ENCODE data around the gene ASB13. TPM values are rescaled to one million over a fixed set of nuclear protein-coding genes. Genes with fewer than 3 reads are reported as not detected.

Gene ASB13
- polyA plus RNA-seq, 1 donor from 2014 or later: 5.6 TPM

GRCh38 chr10:5688587-5688986, 22.2 kb upstream of the ASB13 start:
- Histone ChIP-seq H3K4me2 (ENCODE audit: low read length) (no peak overlapping the region), H3K4me3 (ENCODE audit: low read length) (no peak overlapping the region), H3K36me3 (ENCODE audit: insufficient read depth, low read length) (no peaks in the 10 kb centered on the region), H2AFZ (ENCODE audit: low read depth, low read length) (no peak overlapping the region), H4K20me1 (ENCODE audit: insufficient read depth) (no peaks in the 10 kb centered on the region), H3K9me2 (ENCODE audit: insufficient read depth, low read length) (no peaks in the 10 kb centered on the region), H3K79me2 (replicated peaks; ENCODE audit: insufficient read depth, low read length) (peaks cover 33% of the 10 kb centered on the region), H3K9me3 (ENCODE audit: low read length) (no peaks in the 10 kb centered on the region), H3K9ac (ENCODE audit: low read length) (no peak overlapping the region), H3F3A (ENCODE audit: insufficient read depth, low read length, poor library complexity, severe bottlenecking) (no peaks in the 10 kb centered on the region), H3K27ac (ENCODE audit: low read length) (no peak overlapping the region), H3K27me3 (ENCODE audit: insufficient read depth, low read depth, low read length) (no peaks in the 10 kb centered on the region)
- no peak for TF ChIP-seq RAD21 (conservative IDR thresholded peaks at IDR 0.05)
- TF ChIP-seq EZH2 (IDR thresholded peaks at IDR 0.05; ENCODE audit: borderline replicate concordance, insufficient read depth, low read length, poor library complexity, severe bottlenecking): no peak
- no peak for TF ChIP-seq REST (IDR thresholded peaks at IDR 0.05; ENCODE audit: borderline replicate concordance)
- TF ChIP-seq MXI1 (conservative IDR thresholded peaks at IDR 0.05; ENCODE audit: poor library complexity, severe bottlenecking): no peak
- no peak for TF ChIP-seq POLR2AphosphoS5 (IDR thresholded peaks at IDR 0.05)

- Histone ChIP-seq H3K27ac (ENCODE audit: low read length) (no peak overlapping the region), H3K27me3 (ENCODE audit: insufficient read depth, low read depth, low read length) (no peaks in the 10 kb centered on the region), H3F3A (ENCODE audit: insufficient read depth, low read length, poor library complexity, severe bottlenecking) (no peaks in the 10 kb centered on the region), H3K36me3 (ENCODE audit: insufficient read depth, low read length) (no peaks in the 10 kb centered on the region), H3K79me2 (replicated peaks; ENCODE audit: insufficient read depth, low read length) (peaks cover 33% of the 10 kb centered on the region), H3K9me2 (ENCODE audit: insufficient read depth, low read length) (no peaks in the 10 kb centered on the region), H2AFZ (ENCODE audit: low read depth, low read length) (no peak overlapping the region), H3K4me2 (ENCODE audit: low read length) (peak overlapping the region; percentile 77), H4K20me1 (ENCODE audit: insufficient read depth) (no peaks in the 10 kb centered on the region), H3K9me3 (ENCODE audit: low read length) (no peaks in the 10 kb centered on the region), H3K9ac (ENCODE audit: low read length) (peak overlapping the region; percentile 14), H3K4me3 (ENCODE audit: low read length) (peak overlapping the region; percentile 95)
- TF ChIP-seq RAD21 (conservative IDR thresholded peaks at IDR 0.05) (peak; percentile 2), EP300 (conservative IDR thresholded peaks at IDR 0.05; ENCODE audit: poor library complexity, severe bottlenecking) (no peak)
These were observed 19.4 kb upstream of the ASB13 start for GRCh38 chr10:5685764-5686240.

GRCh38 chr10:5684971-5685763, 18.8 kb upstream of the ASB13 start:
- Histone ChIP-seq H3K9me3 (ENCODE audit: low read length) (no peaks in the 10 kb centered on the region), H3K27ac (ENCODE audit: low read length) (peak overlapping the region; percentile 25), H3K79me2 (replicated peaks; ENCODE audit: insufficient read depth, low read length) (peaks cover 33% of the 10 kb centered on the region), H4K20me1 (ENCODE audit: insufficient read depth) (no peaks in the 10 kb centered on the region), H3F3A (ENCODE audit: insufficient read depth, low read length, poor library complexity, severe bottlenecking) (no peaks in the 10 kb centered on the region), H2AFZ (ENCODE audit: low read depth, low read length) (peak overlapping the region; percentile 94), H3K27me3 (ENCODE audit: insufficient read depth, low read depth, low read length) (no peaks in the 10 kb centered on the region), H3K9me2 (ENCODE audit: insufficient read depth, low read length) (no peaks in the 10 kb centered on the region), H3K4me3 (ENCODE audit: low read length) (peak overlapping the region; percentile 95), H3K9ac (ENCODE audit: low read length) (peak overlapping the region; percentile 52), H3K4me2 (ENCODE audit: low read length) (peak overlapping the region; percentile 77), H3K36me3 (ENCODE audit: insufficient read depth, low read length) (no peaks in the 10 kb centered on the region)
- TF ChIP-seq SMC3 (conservative IDR thresholded peaks at IDR 0.05; ENCODE audit: poor library complexity): peak; percentile 19
- TF ChIP-seq EZH2 (IDR thresholded peaks at IDR 0.05; ENCODE audit: borderline replicate concordance, insufficient read depth, low read length, poor library complexity, severe bottlenecking): no peak
- TF ChIP-seq POLR2AphosphoS5 (IDR thresholded peaks at IDR 0.05): no peak
- TF ChIP-seq RAD21 (conservative IDR thresholded peaks at IDR 0.05): peak; percentile 40
- no peak for TF ChIP-seq TAF1 (IDR thresholded peaks at IDR 0.05; ENCODE audit: low read depth)
- TF ChIP-seq CTCF (IDR thresholded peaks at IDR 0.05; ENCODE audit: poor library complexity, severe bottlenecking): peak; percentile 55
- TF ChIP-seq MXI1 (conservative IDR thresholded peaks at IDR 0.05; ENCODE audit: poor library complexity, severe bottlenecking): peak; percentile 88
- peak; percentile 6 for TF ChIP-seq REST (IDR thresholded peaks at IDR 0.05; ENCODE audit: borderline replicate concordance)
